ENCODE results near the gene DOP1A. TPM values are rescaled to one million over a fixed set of nuclear protein-coding genes. Genes with fewer than 3 reads are reported as not detected.

Gene DOP1A
- total RNA-seq, 1 donor from 2014 or later = 18.1 TPM

GRCh38 chr6:83042467-83043053 is 24.9 kb upstream of the DOP1A start:
- H3K4me1 ChIP-seq = peaks cover 8% of the 10 kb centered on the region
- H3K4me3 ChIP-seq = no peak overlapping the region
- intact Hi-C loops (cut with micrococcal nuclease) = no loop called here
- no peak overlapping the region for H3K27ac ChIP-seq (replicated peaks)
- TF ChIP-seq CTCF (IDR thresholded peaks at IDR 0.05; ENCODE audit: borderline replicate concordance) = no peak
- no peak for DNase-seq
- H3K9me3 ChIP-seq (replicated peaks) = no peaks in the 10 kb centered on the region
- no peaks in the 10 kb centered on the region for H3K27me3 ChIP-seq (ENCODE audit: low read depth)
- peaks cover 4% of the 10 kb centered on the region for H3K36me3 ChIP-seq

GRCh38 chr6:83044091-83044768 is 23.2 kb upstream of the DOP1A start:
- DNase-seq = no peak
- no peaks in the 10 kb centered on the region for H3K27me3 ChIP-seq (ENCODE audit: low read depth)
- H3K4me1 ChIP-seq = peaks cover 8% of the 10 kb centered on the region
- H3K9me3 ChIP-seq (replicated peaks) = no peaks in the 10 kb centered on the region
- no peak overlapping the region for H3K4me3 ChIP-seq
- H3K27ac ChIP-seq (replicated peaks) = no peak overlapping the region
- peaks cover 4% of the 10 kb centered on the region for H3K36me3 ChIP-seq
- no peak for TF ChIP-seq CTCF (IDR thresholded peaks at IDR 0.05; ENCODE audit: borderline replicate concordance)
- intact Hi-C loops (cut with micrococcal nuclease) = no loop called here

- H3K9me3 ChIP-seq (replicated peaks) = no peaks in the 10 kb centered on the region
- H3K4me1 ChIP-seq = peaks cover 8% of the 10 kb centered on the region
- H3K4me3 ChIP-seq = no peak overlapping the region
- DNase-seq = no peak
- intact Hi-C loops (cut with micrococcal nuclease) = no loop called here
- H3K27ac ChIP-seq (replicated peaks) = no peak overlapping the region
- H3K36me3 ChIP-seq = peaks cover 4% of the 10 kb centered on the region
- TF ChIP-seq CTCF (IDR thresholded peaks at IDR 0.05; ENCODE audit: borderline replicate concordance) = no peak
- no peaks in the 10 kb centered on the region for H3K27me3 ChIP-seq (ENCODE audit: low read depth)
These were observed 20.3 kb upstream of the DOP1A start for GRCh38 chr6:83047065-83047754.

- H3K36me3 ChIP-seq = peaks cover 10% of the 10 kb centered on the region
- H3K27ac ChIP-seq (replicated peaks) = no peak overlapping the region
- no peak for DNase-seq
- peaks cover 4% of the 10 kb centered on the region for H3K4me1 ChIP-seq
- H3K27me3 ChIP-seq (ENCODE audit: low read depth) = no peaks in the 10 kb centered on the region
- no peak for TF ChIP-seq CTCF (IDR thresholded peaks at IDR 0.05; ENCODE audit: borderline replicate concordance)
- intact Hi-C loops (cut with micrococcal nuclease) = no loop called here
- H3K4me3 ChIP-seq = no peak overlapping the region
- H3K9me3 ChIP-seq (replicated peaks) = no peaks in the 10 kb centered on the region
These were observed 15.9 kb upstream of the DOP1A start for GRCh38 chr6:83051377-83052172.

GRCh38 chr6:83053678-83054077 is 13.8 kb upstream of the DOP1A start:
- Histone ChIP-seq H3K36me3 (peaks cover 12% of the 10 kb centered on the region), H3K9me3 (replicated peaks) (no peaks in the 10 kb centered on the region), H3K4me1 (peaks cover 4% of the 10 kb centered on the region), H3K27ac (replicated peaks) (no peak overlapping the region), H3K27me3 (ENCODE audit: low read depth) (no peaks in the 10 kb centered on the region), H3K4me3 (no peak overlapping the region)
- no peak for TF ChIP-seq CTCF (IDR thresholded peaks at IDR 0.05; ENCODE audit: borderline replicate concordance)
- intact Hi-C loops (cut with micrococcal nuclease) = no loop called here
- no peak for DNase-seq

Data from left ventricle myocardium inferior (tissue), 1 donor.